Spleen (tissue), 11 donors: ENCODE data around the gene KIAA1210. TPM values are rescaled to one million over a fixed set of nuclear protein-coding genes. Genes with fewer than 3 reads are reported as not detected.
A peak's percentile ranks its signal among the peaks of the same experiment; 100 is the strongest.

Experiments
- DNase-seq: peaks from one replicate; pipeline ENCODE4 v3.0.0-alpha.2; 2020
- H3K27ac ChIP-seq, 8 donors: fragments of 200-600 bp; sonication (generic) in 7 of 8; 1 replicate in 4 of 8; 2 replicates in 4 of 8; pipeline versions ENCODE4 v1.5.0 to v1.8.0; 2016 to 2021; ENCODE audit warnings: inconsistent platforms in 4 of 8, mild to moderate bottlenecking in 4 of 8, moderate library complexity in 1 of 8
- H3K27me3 ChIP-seq, 7 donors: fragments of 200-600 bp; sonication (generic) in 6 of 7; replicated peaks in 1 of 7; 1 replicate in 4 of 7; 2 replicates in 3 of 7; pipeline versions ENCODE4 v1.5.0 to v1.8.0; 2016 to 2021; ENCODE audit warnings: inconsistent platforms in 3 of 7, mild to moderate bottlenecking in 1 of 7
- H3K36me3 ChIP-seq, 6 donors: fragments of 200-600 bp; sonication (generic) in 5 of 6; 1 replicate in 4 of 6; 2 replicates in 2 of 6; pipeline versions ENCODE4 v1.5.0 to v1.8.0; 2016 to 2021; ENCODE audit warnings: inconsistent platforms in 2 of 6
- H3K4me1 ChIP-seq, 6 donors: fragments of 200-600 bp; sonication (generic) in 5 of 6; 1 replicate in 3 of 6; 2 replicates in 3 of 6; pipeline versions ENCODE4 v1.5.0 to v1.8.0; 2016 to 2021; ENCODE audit warnings: inconsistent platforms in 3 of 6
- H3K4me3 ChIP-seq, 8 donors: fragments of 200-600 bp; sonication (generic) in 7 of 8; 1 replicate in 4 of 8; 2 replicates in 4 of 8; pipeline versions ENCODE4 v1.5.0 to v1.8.0; 2016 to 2021; ENCODE audit warnings: inconsistent platforms in 4 of 8, mild to moderate bottlenecking in 4 of 8, moderate library complexity in 2 of 8
- H3K9me3 ChIP-seq, 8 donors: fragments of 200-600 bp; sonication (generic) in 7 of 8; 1 replicate in 4 of 8; 2 replicates in 4 of 8; pipeline versions ENCODE4 v1.5.0 to v1.8.0; 2016 to 2021; ENCODE audit warnings: inconsistent platforms in 4 of 8
- POLR2A ChIP-seq, 3 donors: fragments of 450-650 bp; IDR thresholded peaks; one replicate each; pipeline ENCODE4 v1.5.1; 2017; ENCODE audit warnings: antibody characterized with exemption in 3 of 3, mild to moderate bottlenecking in 1 of 3
- POLR2AphosphoS5 ChIP-seq, 3 donors: sonication (generic); formaldehyde crosslinking; IDR thresholded peaks; one replicate each; pipeline ENCODE4 v1.5.1; 2017; ENCODE audit warnings: antibody characterized with exemption in 3 of 3
- WGBS, 5 donors: extraction: QIAGEN DNeasy Blood & Tissue Kit in 3 of 5; methylation state at CpG; one replicate each; pipeline versions ENCODE4 v1.1.5 to v1.1.7; 2013 to 2018; 5-methylcytosine and 5-hydroxymethylcytosine counted together
- intact Hi-C: fragments of 100-400 bp; cut with DNase I; formaldehyde crosslinking; loops from one replicate; pipeline ENCODE4 v1.15.0; 2023; ENCODE audit warnings: low total_unique reads
- polyA plus RNA-seq, 3 donors: library from polyadenylated mRNA; stranded (reverse); fragments of 200-250 nt; gene quantifications; one replicate each; pipeline ENCODE4 v1.2.1, GENCODE V29; 2013
- total RNA-seq, 7 donors: library from RNA; depleted of rRNA in 3 of 7; stranded (reverse); fragments of >200 nt in 3 of 7; fragmentation: NEBNext Ultra II Directional in 4 of 7; extraction: Animal tissue kit (Norgen Biotek cat#: 25700) in 4 of 7; gene quantifications; one replicate each; pipeline versions ENCODE4 v1.1.0 to v1.2.1, GENCODE V29; 2016 to 2021
- TF ChIP-seq, protein P1 (sequence below), 11 experiments: fragments of 200-600 bp in 7 of 11; fragments of 450-650 bp in 4 of 11; sonication (generic) in 4 of 11; IDR thresholded peaks in 8 of 11; conservative IDR thresholded peaks in 3 of 11; 1 replicate in 7 of 11; 2 replicates in 4 of 11; pipeline versions ENCODE4 v1.4.0 to v1.8.0; 2016 to 2021; ENCODE audit warnings: antibody characterized with exemption in 11 of 11, inconsistent platforms in 4 of 11, mild to moderate bottlenecking in 1 of 11
- donor health status: healthy with polysubstance abuse.
- donor health status: DM: no; HTN: no; CAD: no; lungs with moderate emphysema.
- donor health status: DM: no; HTN: no; CAD: no.
- donor health status: Bipolar disorder and iron deficiency.
- donor health status: healthy.
- donor health status: DM: no; HTN: no; CAD: no.
- donor health status: DM: yes; HTN: yes; CAD: no.

KIAA1210 gene
- total and polyA plus RNA-seq, 10 donors = not detected

DNA sequence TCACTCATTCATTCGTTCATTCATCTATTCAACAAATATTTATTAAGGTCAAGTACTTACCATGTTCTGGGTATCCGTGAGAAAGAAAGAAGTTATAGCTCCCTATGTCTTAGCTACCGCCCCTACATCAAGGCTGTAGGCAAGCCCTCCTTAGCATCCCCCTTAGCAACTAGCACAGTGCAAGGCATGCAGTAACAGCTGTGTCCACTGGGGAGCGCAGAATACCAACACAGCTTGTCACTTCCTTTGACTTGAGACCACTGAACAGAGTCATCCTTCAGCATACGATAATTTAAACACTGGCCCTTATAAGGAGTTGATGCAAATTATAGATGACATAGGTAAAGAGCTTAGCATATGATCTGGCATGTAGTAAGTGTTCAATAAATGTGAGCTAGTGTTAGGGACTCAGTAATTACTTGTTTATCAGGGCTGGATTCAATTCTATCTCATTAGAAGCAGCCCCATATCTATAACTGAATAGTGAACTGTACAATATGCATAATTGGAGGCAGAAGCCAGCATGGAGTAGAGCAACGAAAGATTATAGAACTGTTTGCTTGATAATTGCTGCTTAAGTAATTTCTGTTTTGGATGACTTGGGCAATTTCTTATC is 8.7 kb downstream of the KIAA1210 start:
- Histone ChIP-seq H3K36me3 (no peaks in the 10 kb centered on the region), H3K4me3 (no peak overlapping the region), H3K27ac (no peak overlapping the region), H3K4me1 (no peaks in the 10 kb centered on the region), H3K9me3 (no peaks in the 10 kb centered on the region), H3K27me3 (peaks cover 0 to 4% (median 0%) of the 10 kb centered on the region in 7 donors)
- intact Hi-C loops = loop anchor here (10.0 kb wide), 1 partner anchor 146 kb away; no protein-coding TSS in a partner anchor
- no peak for DNase-seq
- TF ChIP-seq POLR2AphosphoS5 (IDR thresholded peaks at IDR 0.05) = no peak
- TF ChIP-seq, protein P1, sequence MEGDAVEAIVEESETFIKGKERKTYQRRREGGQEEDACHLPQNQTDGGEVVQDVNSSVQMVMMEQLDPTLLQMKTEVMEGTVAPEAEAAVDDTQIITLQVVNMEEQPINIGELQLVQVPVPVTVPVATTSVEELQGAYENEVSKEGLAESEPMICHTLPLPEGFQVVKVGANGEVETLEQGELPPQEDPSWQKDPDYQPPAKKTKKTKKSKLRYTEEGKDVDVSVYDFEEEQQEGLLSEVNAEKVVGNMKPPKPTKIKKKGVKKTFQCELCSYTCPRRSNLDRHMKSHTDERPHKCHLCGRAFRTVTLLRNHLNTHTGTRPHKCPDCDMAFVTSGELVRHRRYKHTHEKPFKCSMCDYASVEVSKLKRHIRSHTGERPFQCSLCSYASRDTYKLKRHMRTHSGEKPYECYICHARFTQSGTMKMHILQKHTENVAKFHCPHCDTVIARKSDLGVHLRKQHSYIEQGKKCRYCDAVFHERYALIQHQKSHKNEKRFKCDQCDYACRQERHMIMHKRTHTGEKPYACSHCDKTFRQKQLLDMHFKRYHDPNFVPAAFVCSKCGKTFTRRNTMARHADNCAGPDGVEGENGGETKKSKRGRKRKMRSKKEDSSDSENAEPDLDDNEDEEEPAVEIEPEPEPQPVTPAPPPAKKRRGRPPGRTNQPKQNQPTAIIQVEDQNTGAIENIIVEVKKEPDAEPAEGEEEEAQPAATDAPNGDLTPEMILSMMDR (IDR thresholded peaks at IDR 0.05 in 8 of 11, conservative IDR thresholded peaks at IDR 0.05 in 3 of 11) = peak; percentile 39 to 78 (median 72)
- no peak for TF ChIP-seq POLR2A (IDR thresholded peaks at IDR 0.05)
- 8 to 16% (median 12%) methylated on average over 6 of the region's 6 CpGs for WGBS, 5 donors

DNA sequence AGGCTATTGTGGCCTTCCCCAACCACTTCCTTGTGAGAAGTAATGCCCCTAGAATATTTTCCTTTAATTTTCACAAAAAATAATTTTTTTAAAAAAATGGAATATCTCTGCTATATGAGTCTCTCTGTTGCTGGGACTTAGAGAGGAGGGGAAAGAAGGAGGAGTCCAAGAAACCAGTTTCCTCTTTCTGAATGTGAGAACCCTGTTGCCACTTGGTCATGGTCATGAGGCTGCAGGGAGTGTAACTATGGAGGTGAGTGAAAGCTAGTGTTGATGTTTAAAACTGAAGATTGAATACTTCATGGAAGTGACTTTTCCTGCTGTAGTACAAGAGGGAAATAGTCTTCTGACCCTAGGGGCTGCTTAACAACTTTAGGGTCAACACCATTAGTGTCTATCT is 20.4 kb downstream of the KIAA1210 start:
- no peak for DNase-seq
- intact Hi-C loops = no loop called here
- H3K9me3 ChIP-seq = no peaks in the 10 kb centered on the region
- no peak overlapping the region for H3K27ac ChIP-seq
- H3K36me3 ChIP-seq = no peaks in the 10 kb centered on the region
- H3K27me3 ChIP-seq = peaks cover 0 to 6% (median 0%) of the 10 kb centered on the region in 7 donors
- H3K4me1 ChIP-seq = no peaks in the 10 kb centered on the region
- H3K4me3 ChIP-seq = no peak overlapping the region
- no peak for TF ChIP-seq POLR2A (IDR thresholded peaks at IDR 0.05)
- TF ChIP-seq, protein P1 (IDR thresholded peaks at IDR 0.05 in 8 of 11, conservative IDR thresholded peaks at IDR 0.05 in 3 of 11) = no peak
- TF ChIP-seq POLR2AphosphoS5 (IDR thresholded peaks at IDR 0.05) = no peak

DNA sequence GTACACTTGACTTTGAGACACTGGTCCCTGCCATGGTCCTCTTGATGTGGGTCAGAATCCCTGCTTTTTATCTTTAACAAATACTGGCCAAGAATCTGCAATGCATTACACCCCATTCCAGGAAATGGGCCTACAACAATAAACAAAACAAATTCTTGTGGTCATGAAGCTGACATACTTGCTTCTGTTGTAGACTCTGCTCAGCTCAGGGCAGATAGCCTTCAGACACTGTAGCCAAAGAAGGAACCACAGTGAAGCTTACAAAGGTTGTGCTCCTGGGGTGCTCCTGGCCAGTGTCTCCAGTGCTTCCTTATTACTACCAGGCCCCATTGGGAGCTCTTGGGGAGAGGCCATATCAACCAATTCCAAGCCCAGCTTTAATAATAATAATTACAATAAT is 21.8 kb downstream of the KIAA1210 start:
- intact Hi-C loops = no loop called here
- H3K36me3 ChIP-seq = no peaks in the 10 kb centered on the region
- H3K9me3 ChIP-seq = no peaks in the 10 kb centered on the region
- no peak overlapping the region for H3K27ac ChIP-seq
- no peak for DNase-seq
- no peak overlapping the region for H3K4me3 ChIP-seq
- TF ChIP-seq, protein P1 (IDR thresholded peaks at IDR 0.05 in 8 of 11, conservative IDR thresholded peaks at IDR 0.05 in 3 of 11) = no peak
- TF ChIP-seq POLR2A (IDR thresholded peaks at IDR 0.05) = no peak
- no peak for TF ChIP-seq POLR2AphosphoS5 (IDR thresholded peaks at IDR 0.05)
- H3K4me1 ChIP-seq = no peaks in the 10 kb centered on the region
- peaks cover 0 to 6% (median 0%) of the 10 kb centered on the region in 7 donors for H3K27me3 ChIP-seq

DNA sequence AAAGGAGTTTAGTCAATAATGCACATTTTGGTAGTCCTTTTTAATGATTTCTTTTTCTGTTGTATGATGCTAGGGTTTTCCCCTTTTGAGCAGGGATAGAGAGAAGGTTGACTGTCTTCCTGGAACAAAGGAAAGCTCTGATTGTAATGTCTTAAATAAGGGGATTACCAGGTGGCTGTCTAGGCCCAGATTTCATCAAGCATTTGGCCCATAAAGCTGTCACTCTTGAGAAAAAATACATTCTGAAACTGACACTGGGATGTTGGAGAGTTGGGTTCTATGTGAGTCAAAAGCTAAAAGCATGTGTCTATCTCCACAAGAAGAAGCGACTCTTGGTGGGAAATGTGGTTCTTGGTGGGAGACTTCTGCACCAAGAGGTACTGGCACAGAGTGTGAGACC is 26.4 kb downstream of the KIAA1210 start:
- peaks cover 0 to 6% (median 0%) of the 10 kb centered on the region in 7 donors for H3K27me3 ChIP-seq
- H3K4me1 ChIP-seq = no peaks in the 10 kb centered on the region
- H3K27ac ChIP-seq = no peak overlapping the region
- H3K4me3 ChIP-seq = no peak overlapping the region
- no peaks in the 10 kb centered on the region for H3K9me3 ChIP-seq
- TF ChIP-seq, protein P1 (IDR thresholded peaks at IDR 0.05 in 8 of 11, conservative IDR thresholded peaks at IDR 0.05 in 3 of 11) = no peak
- no peak for TF ChIP-seq POLR2AphosphoS5 (IDR thresholded peaks at IDR 0.05)
- no peak for TF ChIP-seq POLR2A (IDR thresholded peaks at IDR 0.05)
- WGBS, 5 donors = 68 to 100% (median 91%) methylated on average over 1 of the region's 1 CpG
- intact Hi-C loops = no loop called here
- DNase-seq = no peak
- H3K36me3 ChIP-seq = no peaks in the 10 kb centered on the region
